Occipital lobe (tissue), 2 donors: ENCODE results near the gene TIGD4. TPM values are rescaled to one million over a fixed set of nuclear protein-coding genes. Genes with fewer than 3 reads are reported as not detected.

Experiments used
- DNase-seq: peaks from one replicate; lab custom pipeline; 2025; lab: John Stamatoyannopoulos, UW
- total RNA-seq: library from RNA; depleted of rRNA; stranded (reverse); fragments of >200 nt; gene quantifications from one replicate; pipeline ENCODE4 v1.2.3, GENCODE V29; 2014

TIGD4 gene
- total RNA-seq, result 2.7 TPM

DNA sequence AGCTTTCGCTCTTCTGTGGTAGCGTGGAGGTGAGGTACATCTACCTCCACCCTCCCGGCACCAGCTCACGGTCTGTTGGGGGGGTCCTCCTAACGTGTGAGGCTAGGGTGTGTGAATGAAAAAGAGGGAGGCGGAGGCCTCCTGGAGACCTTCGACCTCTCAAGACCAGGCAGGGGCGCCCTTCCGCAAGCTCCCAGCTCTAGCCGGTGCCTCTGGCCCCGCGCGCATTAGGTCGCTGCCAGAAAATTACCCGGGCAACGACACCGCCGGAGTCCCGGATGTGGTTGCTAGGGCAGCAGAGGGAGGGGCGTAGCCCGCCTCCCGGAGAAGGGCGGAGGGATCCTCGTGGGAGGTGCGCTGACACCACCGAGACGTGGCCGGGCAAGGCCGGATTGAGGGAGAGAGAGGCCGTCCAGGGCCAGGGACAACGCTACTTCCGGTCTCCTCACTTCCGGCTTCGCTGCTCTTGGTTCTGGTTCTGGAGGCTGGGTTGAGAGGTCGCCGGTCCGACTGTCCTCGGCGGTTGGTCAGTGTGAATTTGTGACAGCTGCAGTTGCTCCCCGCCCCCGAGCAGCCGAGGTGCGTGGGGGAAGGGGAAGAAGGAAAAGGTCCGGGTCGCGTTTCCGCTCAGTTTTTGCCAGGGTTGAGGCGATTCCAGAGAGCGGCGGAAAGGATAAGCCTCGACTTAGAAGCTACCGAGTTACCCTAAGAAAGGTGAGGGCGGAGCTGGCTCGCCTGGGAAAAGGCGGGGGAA is at the start of gene TIGD4, which contains the start of gene ARFIP1:
TIGD4 (minus strand) TSS at position 218 of the 754 bp plus-strand sequence. CDS start 8,726 bp downstream, outside the sequence.
ARFIP1 (plus strand) TSS at position 442 of the 754 bp plus-strand sequence. CDS start 49,680 bp downstream, outside the sequence.
- peak; percentile 99 for DNase-seq

DNA sequence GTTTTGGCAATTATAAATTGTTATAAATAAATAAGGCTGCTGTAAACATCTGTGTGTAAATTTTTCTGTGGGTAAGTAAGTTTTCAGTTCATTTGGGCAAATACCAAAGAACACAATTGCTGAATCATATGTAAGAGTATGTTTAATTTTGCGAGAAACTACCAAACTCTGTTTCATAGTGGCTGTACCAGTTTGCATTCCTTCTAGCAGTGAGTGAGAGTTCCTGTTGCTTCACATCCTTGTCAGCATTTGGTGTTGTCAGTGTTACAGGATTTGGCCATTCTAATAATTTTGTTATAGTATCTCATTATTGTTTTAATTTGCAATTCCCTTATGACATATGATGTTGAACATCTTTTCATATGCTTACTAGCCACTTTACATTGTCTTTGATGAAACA is 48.6 kb upstream of the TIGD4 start:
- no peak for DNase-seq

DNA sequence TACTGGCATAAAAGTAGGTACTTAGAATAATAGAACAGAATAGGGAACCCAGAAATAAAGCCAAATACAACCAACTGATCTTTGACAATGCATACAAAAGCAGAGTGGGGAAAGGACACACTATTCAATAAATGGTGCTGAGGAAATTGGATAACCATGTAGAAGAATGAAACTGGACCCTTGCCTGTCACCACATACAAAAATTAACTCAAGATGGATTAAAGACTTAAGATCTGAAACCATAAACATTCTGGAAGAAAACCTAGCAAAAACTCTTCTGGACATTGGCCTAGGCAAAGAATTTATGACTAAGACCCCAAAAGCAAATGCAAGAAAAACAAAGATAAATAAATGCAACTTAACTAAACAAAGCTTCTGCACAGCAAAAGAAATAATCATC is 45.8 kb upstream of the TIGD4 start:
- no peak for DNase-seq

DNA sequence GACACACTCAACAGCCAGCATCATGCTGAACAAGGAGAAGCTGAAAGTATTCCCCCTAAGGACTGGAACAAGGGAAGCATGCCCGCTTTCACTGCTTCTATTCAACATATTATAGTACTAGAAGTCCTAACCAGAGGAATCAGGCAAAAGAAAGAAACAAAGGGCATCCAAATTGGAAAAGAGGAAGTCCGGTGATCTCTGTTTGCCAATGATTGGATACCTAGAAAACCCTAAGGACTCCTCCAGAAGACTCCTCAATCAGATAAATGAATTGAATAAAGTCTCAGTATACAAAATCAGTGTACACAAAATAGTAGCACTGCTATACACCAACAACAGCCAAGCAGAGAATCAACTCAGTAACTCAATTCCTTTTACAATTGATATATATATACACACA is 45.0 kb upstream of the TIGD4 start:
- DNase-seq, result no peak

DNA sequence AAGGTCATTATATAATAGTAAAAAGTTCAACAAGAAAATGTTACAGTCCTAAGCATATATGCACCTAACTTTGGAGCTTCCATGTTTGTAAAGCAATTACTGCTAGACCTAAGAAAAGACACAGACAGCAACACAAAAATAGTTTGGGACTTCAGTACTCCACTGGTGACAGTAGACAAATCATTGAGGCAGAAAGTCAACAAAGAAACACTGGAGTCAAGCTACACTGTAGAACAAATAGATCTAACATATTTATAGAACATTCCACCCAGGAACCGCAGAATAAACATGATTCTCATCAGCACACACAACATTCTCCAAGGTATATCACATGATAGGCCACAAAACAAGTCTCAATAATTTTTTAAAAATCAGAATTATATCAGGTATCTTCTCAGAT is 42.8 kb upstream of the TIGD4 start:
- DNase-seq, result no peak

DNA sequence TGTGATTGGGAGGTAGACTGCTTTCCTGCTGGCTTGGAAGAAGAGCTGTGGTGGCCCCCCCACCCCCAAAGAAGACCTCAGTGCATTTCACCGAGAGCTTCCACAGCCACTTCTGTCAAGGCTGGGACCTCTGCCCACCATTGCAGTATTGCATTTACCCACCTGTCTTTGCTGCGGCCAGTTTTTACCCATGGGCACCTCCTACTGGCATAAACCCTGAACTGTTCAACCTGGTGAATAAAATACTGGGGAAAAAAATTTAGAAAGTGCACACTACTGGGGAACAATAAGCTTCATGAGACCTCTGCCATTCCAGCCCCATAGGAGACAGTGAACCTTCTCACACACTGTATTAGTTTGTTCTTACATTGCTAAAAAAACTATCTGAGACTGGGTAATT is 40.5 kb upstream of the TIGD4 start:
- DNase-seq, result no peak

DNA sequence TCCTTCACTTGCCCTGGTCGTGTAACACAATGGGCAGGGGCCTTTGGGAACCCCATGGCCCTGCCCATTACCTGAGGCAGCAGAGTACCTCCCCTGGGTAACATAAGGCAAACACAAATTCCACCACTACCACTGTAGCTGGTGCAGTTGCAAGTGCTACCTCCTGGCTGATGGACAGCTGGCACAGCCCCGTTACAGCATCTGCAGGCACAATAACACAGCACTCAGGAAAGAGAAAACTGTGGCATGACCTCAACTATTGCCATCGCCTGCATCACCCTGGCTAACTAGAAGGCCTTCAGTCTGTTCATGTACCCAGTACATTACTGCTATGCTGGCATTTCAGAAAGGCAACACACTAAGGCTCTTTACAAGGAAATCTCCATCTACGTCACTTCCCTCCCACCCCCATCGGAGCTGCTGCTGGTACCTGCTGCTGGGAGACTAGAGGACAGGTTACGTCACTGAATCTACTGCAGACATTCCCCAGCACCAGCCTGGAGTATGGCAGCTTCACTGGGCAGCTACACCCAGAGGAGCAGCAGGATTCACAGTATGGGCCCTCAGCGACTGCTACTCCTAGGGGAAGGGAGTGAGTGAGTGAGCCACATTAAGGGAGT is 39.6 kb upstream of the TIGD4 start:
- no peak for DNase-seq

DNA sequence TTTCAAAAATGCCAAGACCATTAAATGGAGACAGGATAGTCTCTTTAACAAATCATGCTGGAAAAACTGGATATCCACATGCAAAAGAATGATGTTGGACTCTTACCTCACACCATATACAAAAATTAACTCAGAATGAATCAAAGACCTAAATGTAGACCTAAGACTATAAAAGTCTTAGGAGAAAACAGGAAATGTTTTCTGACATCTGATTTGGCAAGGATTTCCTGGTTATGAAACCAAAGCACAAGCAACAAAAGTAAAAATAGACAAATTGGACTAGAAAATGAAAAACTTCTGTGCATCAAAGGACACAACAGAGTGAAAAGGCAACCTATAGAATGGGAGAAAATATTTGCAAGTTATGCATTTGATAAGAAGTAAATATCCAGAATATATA is 37.8 kb upstream of the TIGD4 start:
- DNase-seq, result no peak

DNA sequence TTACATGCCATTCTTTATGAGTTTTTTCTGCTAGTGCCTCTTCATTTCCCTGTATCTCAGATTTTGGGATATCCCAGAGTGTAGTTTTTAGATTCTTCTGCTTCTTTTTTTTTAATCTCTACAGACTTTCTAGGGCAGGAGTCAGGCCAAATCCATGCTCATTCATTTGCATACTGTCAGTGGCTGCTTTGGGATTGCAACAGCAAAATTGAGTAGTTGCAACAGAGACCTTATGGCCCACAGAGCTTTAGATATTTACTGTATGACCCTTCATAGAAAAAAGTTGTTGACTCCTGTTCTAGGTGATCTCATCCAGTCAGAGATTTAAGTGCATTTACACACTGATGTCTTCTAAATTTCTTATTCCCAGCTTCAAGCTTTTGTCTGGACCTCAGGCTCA is 35.5 kb upstream of the TIGD4 start:
- DNase-seq, result no peak

DNA sequence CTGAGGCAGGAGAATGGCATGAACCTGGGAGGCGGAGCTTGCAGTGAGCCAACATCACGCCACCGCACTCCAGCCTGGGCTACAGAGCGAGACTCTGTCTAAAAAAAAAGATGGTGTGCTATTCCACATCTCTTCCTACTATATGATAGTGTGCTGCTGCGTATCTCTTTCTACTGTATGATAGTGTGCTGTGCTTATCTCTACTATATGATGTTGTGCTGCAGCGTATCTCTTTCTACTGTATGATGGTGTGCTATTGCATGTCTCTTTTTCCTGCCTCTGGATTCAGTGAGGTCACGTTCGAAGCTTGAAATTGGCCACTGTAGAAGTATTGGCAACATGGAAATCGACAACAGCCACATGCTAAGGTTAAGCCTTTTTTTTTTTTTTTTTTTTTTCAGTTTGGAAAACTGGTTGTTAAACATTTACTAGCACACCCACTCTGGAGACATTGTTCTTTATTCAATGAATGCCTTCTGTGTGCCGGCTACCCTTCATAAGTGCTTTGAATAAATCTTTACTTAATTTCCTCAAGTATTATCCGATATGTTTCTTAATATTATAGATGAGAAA is 31.3 kb upstream of the TIGD4 start:
- DNase-seq, result no peak

DNA sequence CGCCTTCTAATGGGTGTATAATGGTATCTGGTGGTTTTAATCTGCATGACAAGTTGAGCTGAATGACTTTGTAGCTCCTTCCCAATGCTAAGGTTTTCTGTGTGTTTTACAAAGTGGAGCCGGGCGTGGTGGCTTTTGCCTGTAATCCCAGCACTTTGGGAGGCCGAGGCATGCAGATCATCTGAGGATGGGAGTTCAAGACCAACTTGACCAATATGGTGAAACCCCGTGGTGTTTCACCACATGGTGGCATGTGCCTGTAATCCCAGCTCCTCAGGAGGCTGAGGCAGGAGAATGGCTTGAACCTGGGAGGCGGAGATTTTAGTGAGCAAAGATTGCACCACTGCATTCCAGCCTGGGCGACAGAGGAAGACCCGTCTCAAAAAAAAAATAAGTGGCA is 29.1 kb upstream of the TIGD4 start:
- DNase-seq, result no peak

DNA sequence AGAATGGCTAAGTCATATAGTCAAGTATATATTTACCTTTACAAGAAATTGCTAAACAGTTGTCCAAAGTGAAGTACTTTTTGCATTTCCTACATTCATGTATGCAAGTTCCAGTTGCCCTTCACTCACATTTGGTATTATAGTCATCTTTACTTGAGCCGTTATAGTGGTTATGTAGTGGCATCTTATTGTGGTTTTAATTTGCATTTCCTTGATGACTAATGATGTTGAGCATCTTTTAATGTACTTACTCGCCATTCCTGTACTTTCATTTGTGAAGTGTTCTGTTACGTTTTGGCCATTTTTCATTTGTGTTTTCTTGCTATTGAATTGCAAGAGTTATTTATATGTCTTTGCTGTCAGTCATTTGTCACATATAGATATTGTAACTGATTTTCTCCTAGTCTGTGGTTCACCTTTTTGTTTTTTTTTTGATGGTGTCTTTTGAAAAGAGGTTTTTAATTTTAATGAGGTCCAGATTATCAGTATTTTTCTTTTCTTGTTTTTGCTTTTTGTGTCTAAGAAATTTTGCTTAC is 27.8 kb upstream of the TIGD4 start:
- DNase-seq, result no peak

DNA sequence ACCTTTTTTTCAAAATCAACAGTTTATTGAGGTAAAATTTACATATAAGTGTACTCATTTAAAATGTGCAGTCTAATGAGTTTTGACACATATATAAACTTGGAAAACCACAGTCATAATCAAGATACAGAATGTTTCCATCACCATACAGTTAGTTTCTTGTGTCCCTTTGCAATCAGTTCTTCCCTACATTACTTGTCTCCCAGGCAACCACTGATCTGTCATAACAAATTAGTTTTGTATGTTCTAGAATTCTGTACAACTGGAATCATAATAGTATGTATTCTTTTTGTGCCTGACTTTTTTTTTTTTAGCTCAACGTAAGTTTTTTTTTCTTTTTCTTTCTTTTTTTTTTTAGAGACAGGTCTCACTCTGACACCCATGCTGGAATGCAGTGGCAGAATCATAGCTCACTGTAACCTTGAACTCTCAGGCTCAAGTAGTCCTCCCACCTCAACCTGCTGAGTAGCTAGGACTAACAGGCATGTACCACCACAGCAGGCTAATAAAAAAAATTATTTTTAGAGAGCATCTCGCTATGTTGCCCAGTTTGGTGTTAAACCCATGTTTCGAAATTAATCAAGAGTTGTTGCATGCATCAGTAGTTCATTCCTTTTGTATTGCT is 27.1 kb upstream of the TIGD4 start:
- no peak for DNase-seq

DNA sequence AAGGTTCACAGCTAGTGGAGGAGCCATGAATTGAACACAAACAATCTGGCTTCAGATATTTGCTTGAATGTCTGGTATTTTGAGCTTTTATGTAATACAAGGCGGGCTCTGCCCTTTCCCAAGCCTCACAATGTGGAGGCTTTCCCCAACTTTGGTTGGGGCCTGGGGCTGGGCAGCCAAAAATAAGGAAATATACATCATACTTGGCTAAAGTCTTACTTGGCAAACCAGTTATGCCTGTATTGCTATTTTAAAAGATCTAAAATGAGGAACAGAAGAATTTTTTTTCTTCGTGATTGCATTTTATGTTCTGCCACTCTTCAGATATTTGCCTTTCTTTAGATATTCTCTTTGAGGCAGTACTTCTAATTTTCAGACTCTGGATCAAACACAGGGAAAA is 26.3 kb upstream of the TIGD4 start:
- no peak for DNase-seq

DNA sequence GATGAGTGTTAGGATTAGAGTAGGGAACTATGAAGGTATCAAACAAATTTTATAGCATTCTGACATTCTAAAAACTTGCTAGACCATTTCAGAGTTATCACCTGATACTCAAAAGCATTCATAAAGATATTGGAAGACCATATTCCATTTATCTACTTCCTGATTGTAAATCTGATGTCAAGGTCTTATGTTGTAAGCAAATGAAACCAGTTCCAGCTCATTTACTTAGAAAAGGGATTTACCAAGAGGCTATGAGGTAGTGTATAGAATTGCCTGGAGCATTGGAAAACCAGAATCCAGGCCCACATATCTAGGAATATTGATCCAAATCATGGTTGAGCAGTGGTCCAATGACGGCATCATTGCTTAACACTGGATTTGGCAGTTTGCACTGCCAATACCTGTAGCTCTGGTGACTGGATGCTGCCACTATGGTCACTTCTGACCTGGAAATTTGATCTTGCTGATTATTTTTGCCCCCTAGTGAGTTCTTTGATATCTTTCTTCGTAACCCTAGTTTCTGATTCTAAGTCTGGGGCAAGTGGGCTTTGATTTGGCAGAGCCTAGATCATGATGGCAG is 25.6 kb upstream of the TIGD4 start:
- DNase-seq, result no peak

DNA sequence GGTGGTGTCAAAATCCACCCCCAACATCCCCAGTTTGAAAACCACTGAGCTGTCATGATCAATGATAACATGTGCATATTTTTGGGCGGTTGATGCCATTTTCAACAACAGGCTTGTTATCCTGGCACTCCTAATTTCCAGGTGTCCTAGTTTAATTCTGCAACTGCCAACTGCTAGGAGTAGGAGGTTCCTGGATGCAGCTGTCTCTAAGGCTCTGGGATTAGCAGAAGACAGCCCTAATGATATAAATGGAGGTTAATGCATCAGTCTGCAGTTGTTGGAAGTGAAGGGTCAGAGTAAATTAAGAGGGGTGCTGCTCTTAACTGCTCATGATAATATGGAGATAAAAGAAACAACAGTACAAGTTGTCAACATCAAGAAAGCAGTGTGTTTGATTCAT is 24.0 kb upstream of the TIGD4 start:
- DNase-seq, result no peak

DNA sequence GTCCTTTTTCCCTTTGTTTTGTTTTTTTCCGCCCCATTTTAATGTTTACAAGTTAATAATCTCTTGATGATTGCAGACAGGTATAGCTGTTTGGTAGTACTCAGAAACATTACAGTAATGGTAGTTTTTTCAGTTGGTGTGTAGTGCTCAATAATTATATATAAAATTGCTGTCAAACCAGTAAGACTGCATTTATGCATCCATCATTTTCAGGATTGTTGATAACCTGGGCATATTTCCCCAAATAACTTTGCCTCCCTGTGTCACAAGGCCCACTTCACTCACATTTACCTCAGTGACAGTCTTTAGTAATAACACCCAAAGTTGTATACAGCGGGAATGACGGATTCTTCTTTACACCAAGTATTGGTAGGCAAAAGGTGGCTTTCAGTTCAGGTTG is 16.4 kb upstream of the TIGD4 start:
- no peak for DNase-seq

DNA sequence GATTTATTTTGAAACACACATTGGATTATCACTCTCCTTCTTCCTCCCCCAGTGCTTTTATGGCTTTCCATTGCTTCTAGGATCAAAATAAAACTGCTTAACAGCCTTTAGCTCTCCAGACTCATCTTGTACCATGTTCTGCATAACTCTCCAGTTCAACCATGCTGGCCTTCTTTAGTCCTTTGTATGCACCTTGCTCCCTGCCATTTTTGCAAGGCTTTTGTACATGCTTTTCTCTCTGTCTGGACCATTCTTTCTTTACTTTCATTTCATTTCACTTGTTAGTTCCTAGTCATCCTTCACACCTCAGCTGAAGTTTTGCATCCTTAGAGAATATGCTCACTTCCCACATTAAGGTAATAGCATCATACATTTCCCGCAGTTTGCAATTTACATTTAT is 7.1 kb upstream of the TIGD4 start:
- no peak for DNase-seq

DNA sequence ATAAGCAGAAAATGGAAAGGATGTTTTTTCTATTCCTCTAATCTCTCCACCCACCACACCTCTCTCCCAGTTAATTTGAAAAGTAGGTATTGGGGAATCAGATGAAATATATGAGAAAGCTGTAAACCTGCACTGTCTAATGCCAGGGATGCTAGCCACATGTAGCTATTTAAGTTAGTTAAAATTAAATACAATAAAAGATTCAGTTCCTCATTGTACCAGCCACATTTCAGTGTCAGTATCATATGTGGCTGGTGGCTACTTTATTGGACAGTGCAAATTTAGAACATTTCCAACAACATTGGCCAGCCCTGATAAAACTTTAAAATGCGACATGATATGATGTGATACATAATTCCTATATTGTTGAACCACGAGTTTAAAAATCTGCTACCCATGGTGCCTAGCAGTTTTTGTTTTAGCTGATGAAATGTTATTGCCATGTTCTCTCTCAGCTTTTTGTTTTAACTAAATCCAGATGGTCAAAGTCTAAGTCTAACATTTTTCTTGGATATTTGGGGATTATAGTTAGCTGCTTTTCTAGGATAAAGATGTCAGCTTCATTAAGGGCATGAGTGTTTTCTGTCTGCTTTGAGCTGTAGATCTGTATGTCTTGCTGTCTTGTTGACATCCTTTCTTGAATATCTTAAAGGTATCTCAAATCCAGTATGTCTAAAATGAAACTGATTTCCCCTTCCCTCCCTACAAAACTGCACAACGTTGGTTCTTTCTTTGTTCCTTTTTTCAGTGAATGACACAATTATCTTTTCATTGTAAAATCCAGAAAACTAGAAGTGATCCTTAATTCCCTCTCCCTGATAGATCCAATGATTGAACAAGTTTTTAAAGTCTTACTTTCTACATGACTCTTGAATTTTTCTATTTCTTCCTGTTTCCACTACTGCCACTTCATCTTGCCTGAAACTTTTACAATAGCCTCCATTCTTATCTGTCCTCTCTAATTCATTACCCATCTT is 6.4 kb upstream of the TIGD4 start:
- no peak for DNase-seq

DNA sequence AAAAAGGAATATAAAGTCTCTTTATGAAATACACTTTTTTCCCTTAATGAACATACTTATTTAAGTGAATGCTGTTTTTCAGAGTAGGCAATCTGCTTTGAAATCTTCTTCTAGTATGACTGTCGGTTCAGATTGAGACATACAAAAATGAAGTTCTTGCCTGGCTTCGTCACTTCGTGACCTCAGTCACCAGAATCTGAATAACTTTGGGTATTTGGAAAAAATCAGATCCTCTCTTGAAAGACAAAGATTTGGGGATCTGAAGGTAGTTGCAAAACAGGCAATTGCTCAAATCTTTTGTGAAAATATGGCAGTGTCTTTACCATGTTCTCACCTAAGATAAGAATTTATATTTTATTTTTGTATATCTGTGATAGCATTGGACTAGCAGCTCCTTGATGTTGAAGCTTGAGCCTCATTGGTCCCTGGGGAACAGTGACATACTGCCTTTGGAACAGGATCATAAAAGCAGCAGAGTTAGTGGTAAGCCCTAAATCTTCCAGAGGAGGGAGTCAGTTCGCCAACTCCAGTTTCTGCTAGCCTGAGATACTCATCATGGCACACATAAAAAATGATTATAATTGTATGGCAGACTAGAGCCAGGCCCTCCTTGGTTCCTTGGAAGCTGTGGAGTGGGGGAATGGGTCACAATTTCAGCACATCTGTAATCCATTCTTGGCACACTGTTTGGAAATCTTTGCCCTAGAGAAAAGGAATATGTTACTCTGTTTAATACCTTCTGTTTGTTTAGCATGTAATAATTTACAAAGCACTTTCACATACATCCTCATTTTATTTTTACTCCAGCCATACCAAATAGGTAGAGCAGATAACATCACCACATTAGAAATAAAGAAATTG is 5.2 kb upstream of the TIGD4 start:
- DNase-seq, result no peak
